ENCODE data around the gene PLCXD1.
"Not testable (repeated sequence)": the region's sequence is repeated elsewhere in the genome, so short reads cannot be mapped to it uniquely, and the experiment has no call there.

Gene PLCXD1

GRCh38 chrX:276581-277201, 4.5 kb upstream of the PLCXD1 start:
- DNase-seq (ENCODE audit: low read depth): no peak
- in situ Hi-C loops (cut with HindIII; ENCODE audit: low sequenced_read_pairs): no loop called here
- H3K4me3 ChIP-seq (ENCODE audit: low read depth, low read length): peak overlapping the region; percentile 45
- TF ChIP-seq, protein P1, sequence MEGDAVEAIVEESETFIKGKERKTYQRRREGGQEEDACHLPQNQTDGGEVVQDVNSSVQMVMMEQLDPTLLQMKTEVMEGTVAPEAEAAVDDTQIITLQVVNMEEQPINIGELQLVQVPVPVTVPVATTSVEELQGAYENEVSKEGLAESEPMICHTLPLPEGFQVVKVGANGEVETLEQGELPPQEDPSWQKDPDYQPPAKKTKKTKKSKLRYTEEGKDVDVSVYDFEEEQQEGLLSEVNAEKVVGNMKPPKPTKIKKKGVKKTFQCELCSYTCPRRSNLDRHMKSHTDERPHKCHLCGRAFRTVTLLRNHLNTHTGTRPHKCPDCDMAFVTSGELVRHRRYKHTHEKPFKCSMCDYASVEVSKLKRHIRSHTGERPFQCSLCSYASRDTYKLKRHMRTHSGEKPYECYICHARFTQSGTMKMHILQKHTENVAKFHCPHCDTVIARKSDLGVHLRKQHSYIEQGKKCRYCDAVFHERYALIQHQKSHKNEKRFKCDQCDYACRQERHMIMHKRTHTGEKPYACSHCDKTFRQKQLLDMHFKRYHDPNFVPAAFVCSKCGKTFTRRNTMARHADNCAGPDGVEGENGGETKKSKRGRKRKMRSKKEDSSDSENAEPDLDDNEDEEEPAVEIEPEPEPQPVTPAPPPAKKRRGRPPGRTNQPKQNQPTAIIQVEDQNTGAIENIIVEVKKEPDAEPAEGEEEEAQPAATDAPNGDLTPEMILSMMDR (IDR thresholded peaks at IDR 0.05; ENCODE audit: low read depth, low read length, missing control alignments): no peak

DNA sequence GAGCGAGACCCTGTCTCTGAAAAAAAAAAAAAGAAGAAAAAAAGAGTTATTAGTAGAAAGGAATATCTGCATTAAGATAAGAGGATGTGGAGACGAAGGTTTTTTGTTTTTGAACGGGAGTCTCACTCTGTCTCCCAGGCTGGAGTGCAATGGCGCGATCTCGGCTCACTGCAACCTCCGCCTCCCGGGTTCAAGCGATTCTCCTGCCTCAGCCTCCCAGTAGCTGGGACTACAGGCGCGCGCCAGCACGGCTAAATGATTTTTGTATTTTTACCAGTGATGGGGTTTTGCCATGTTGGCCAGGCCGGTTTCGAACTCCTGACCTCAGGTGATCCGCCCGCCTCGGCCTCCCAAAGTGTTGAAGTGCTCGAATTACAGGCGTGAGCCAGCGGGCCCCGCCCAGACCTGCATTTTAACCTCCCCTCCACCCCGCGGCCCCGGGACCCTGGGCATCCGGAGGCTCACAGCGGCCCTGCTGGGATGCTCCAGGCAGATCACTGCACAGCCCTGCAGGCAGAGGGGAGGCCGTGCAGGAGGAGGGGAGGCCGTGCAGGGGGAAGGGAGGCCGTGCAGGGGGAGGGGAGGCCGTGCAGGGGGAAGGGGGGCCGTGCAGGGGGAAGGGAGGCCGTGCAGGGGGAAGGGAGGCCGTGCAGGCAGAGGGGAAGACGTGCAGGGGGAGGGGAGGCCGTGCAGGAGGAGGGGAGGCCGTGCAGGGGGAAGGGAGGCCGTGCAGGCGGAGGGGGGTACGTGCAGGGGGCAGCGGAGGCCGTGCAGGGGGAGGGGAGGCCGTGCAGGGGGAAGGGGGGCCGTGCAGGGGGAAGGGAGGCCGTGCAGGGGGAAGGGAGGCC, 1.2 kb upstream of the PLCXD1 start:
- H3K4me3 ChIP-seq (ENCODE audit: low read depth, low read length); in situ Hi-C loops (cut with HindIII; ENCODE audit: low sequenced_read_pairs); DNase-seq (ENCODE audit: low read depth): not testable (repeated sequence)

DNA sequence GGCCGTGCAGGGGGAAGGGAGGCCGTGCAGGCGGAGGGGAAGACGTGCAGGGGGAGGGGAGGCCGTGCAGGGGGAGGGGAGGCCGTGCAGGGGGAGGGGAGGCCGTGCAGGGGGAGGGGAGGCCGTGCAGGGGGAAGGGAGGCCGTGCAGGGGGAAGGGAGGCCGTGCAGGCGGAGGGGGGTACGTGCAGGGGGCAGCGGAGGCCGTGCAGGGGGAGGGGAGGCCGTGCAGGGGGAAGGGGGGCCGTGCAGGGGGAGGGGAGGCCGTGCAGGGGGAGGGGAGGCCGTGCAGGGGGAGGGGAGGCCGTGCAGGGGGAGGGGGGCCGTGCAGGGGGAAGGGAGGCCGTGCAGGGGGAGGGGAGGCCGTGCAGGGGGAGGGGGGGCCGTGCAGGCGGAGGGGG, 459 bp upstream of the PLCXD1 start:
- H3K4me3 ChIP-seq (ENCODE audit: low read depth, low read length): peak overlapping the region; percentile 41
- in situ Hi-C loops (cut with HindIII; ENCODE audit: low sequenced_read_pairs); DNase-seq (ENCODE audit: low read depth): not testable (repeated sequence)

- H3K4me3 ChIP-seq (ENCODE audit: low read depth, low read length): peak overlapping the region; percentile 41
- in situ Hi-C loops (cut with HindIII; ENCODE audit: low sequenced_read_pairs); DNase-seq (ENCODE audit: low read depth): not testable (repeated sequence)
Measured at GRCh38 chrX:282000-282681, 960 bp downstream of the PLCXD1 start.

GRCh38 chrX:283115-283845, 2.1 kb downstream of the PLCXD1 start:
- peak; percentile 83 for DNase-seq (ENCODE audit: low read depth)
- TF ChIP-seq, protein P1 (IDR thresholded peaks at IDR 0.05; ENCODE audit: low read depth, low read length, missing control alignments): no peak
- H3K4me3 ChIP-seq (ENCODE audit: low read depth, low read length): peak overlapping the region; percentile 68
- in situ Hi-C loops (cut with HindIII; ENCODE audit: low sequenced_read_pairs): no loop called here

DNA sequence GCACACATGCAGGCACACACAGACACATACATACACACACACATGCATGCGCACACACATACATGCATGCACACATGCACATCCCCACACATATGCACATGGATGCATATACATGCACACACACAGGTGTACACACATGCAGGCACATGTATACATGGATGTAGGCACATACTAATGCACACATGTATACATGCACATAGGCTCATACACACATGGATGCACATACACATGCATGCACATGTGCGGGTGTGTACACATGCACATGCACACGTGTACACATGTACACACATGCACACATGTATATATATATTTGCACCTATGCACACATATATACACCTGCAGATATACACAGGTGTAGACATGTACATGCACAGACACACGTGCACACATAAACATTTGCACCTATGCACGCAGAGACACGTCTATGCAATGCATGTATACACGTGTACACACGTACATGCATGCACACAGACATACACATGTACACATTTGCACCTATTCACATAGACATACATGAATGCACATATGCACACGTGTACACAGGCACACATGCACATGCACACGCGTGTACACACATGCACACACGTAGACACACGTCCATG, 4.0 kb downstream of the PLCXD1 start:
- DNase-seq (ENCODE audit: low read depth): no peak
- in situ Hi-C loops (cut with HindIII; ENCODE audit: low sequenced_read_pairs): no loop called here
- H3K4me3 ChIP-seq (ENCODE audit: low read depth, low read length): no peak overlapping the region
- TF ChIP-seq, protein P1 (IDR thresholded peaks at IDR 0.05; ENCODE audit: low read depth, low read length, missing control alignments): no peak

DNA sequence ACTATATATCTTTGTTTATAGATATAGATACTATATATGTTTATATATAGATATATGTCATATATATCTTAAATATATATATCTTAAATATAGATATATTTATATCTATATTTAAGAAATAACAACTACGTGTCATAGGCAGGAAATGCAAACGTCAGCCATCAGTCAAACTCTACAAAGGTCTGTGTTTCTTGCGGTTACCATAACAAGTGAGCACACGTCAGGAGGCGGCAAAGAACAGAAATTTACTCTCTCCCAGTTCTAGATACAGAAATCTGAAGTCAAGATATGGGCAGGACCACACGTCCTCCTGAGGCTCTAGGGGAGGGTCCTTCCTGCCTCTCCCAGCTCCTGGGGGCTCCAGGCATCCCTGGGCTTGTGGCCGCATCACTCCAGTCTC, 6.5 kb downstream of the PLCXD1 start:
- TF ChIP-seq, protein P1 (IDR thresholded peaks at IDR 0.05; ENCODE audit: low read depth, low read length, missing control alignments): no peak
- in situ Hi-C loops (cut with HindIII; ENCODE audit: low sequenced_read_pairs): no loop called here
- DNase-seq (ENCODE audit: low read depth): no peak
- H3K4me3 ChIP-seq (ENCODE audit: low read depth, low read length): no peak overlapping the region

Measured in astrocyte of the cerebellum (primary cell).